ENCODE data around the gene MAP4K4.

Gene MAP4K4

GRCh38 chr2:101869527-101869926, 172.0 kb downstream of the MAP4K4 start:
- Histone ChIP-seq H3K9me3 (ENCODE audit: insufficient read depth, low read length) (no peaks in the 10 kb centered on the region), H3K27ac (ENCODE audit: low read length) (no peak overlapping the region), H3K4me3 (ENCODE audit: low read length) (no peak overlapping the region), H3K4me1 (ENCODE audit: low read length) (no peaks in the 10 kb centered on the region), H3K4me2 (ENCODE audit: low read length) (no peak overlapping the region), H3K36me3 (replicated peaks; ENCODE audit: low read depth, low read length) (peaks cover 85% of the 10 kb centered on the region), H2AFZ (ENCODE audit: low read depth, low read length) (no peak overlapping the region), H3K9ac (ENCODE audit: low read length) (no peak overlapping the region), H3K79me2 (ENCODE audit: low read length) (no peaks in the 10 kb centered on the region), H3K27me3 (ENCODE audit: low read depth, low read length) (no peaks in the 10 kb centered on the region), H4K20me1 (ENCODE audit: insufficient read depth, low read length) (no peaks in the 10 kb centered on the region)
- TF ChIP-seq EZH2phosphoT487 (IDR thresholded peaks at IDR 0.05; ENCODE audit: low read depth) (no peak), CTCF (IDR thresholded peaks at IDR 0.05; ENCODE audit: low read depth, low read length) (no peak)

GRCh38 chr2:101870444-101870843, 172.9 kb downstream of the MAP4K4 start:
- Histone ChIP-seq H4K20me1 (ENCODE audit: insufficient read depth, low read length) (no peaks in the 10 kb centered on the region), H3K27ac (ENCODE audit: low read length) (no peak overlapping the region), H3K9ac (ENCODE audit: low read length) (no peak overlapping the region), H3K4me1 (ENCODE audit: low read length) (no peaks in the 10 kb centered on the region), H3K36me3 (replicated peaks; ENCODE audit: low read depth, low read length) (peaks cover 86% of the 10 kb centered on the region), H3K79me2 (ENCODE audit: low read length) (no peaks in the 10 kb centered on the region), H3K4me2 (ENCODE audit: low read length) (no peak overlapping the region), H3K27me3 (ENCODE audit: low read depth, low read length) (no peaks in the 10 kb centered on the region), H3K9me3 (ENCODE audit: insufficient read depth, low read length) (no peaks in the 10 kb centered on the region), H3K4me3 (ENCODE audit: low read length) (no peak overlapping the region), H2AFZ (ENCODE audit: low read depth, low read length) (no peak overlapping the region)
- TF ChIP-seq CTCF (IDR thresholded peaks at IDR 0.05; ENCODE audit: low read depth, low read length) (no peak), EZH2phosphoT487 (IDR thresholded peaks at IDR 0.05; ENCODE audit: low read depth) (no peak)

DNA sequence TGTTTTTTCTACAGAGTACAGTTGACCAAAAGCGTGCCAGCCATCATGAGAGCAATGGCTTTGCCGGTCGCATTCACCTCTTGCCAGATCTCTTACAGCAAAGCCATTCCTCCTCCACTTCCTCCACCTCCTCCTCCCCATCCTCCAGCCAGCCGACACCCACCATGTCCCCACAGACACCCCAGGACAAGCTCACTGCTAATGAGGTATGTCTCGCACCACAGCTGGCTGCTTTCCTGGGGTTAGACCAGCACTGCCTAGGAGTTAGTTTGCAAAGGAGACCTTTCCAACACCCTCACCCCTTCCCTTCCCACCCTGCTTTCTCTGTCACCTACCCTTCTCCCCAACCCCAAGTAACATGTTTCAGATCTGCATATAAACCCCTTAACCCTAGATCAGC, 174.0 kb downstream of the MAP4K4 start:
- Histone ChIP-seq H3K36me3 (replicated peaks; ENCODE audit: low read depth, low read length) (peaks cover 85% of the 10 kb centered on the region), H3K79me2 (ENCODE audit: low read length) (no peaks in the 10 kb centered on the region)

GRCh38 chr2:101872480-101872879, 175.0 kb downstream of the MAP4K4 start:
- H3K4me2 ChIP-seq (ENCODE audit: low read length): no peak overlapping the region

More for the DNA sequence above, 174.0 kb downstream of the MAP4K4 start:
- Histone ChIP-seq H3K4me3 (ENCODE audit: low read length) (no peak overlapping the region), H3K4me1 (ENCODE audit: low read length) (no peaks in the 10 kb centered on the region), H3K27me3 (ENCODE audit: low read depth, low read length) (no peaks in the 10 kb centered on the region), H4K20me1 (ENCODE audit: insufficient read depth, low read length) (no peaks in the 10 kb centered on the region), H3K9ac (ENCODE audit: low read length) (no peak overlapping the region), H3K9me3 (ENCODE audit: insufficient read depth, low read length) (no peaks in the 10 kb centered on the region), H3K4me2 (ENCODE audit: low read length) (no peak overlapping the region), H3K27ac (ENCODE audit: low read length) (no peak overlapping the region), H2AFZ (ENCODE audit: low read depth, low read length) (no peak overlapping the region)
- no peak for TF ChIP-seq EZH2phosphoT487 (IDR thresholded peaks at IDR 0.05; ENCODE audit: low read depth)
- no peak for TF ChIP-seq CTCF (IDR thresholded peaks at IDR 0.05; ENCODE audit: low read depth, low read length)

More at GRCh38 chr2:101872480-101872879, 175.0 kb downstream of the MAP4K4 start:
- no peaks in the 10 kb centered on the region for H3K27me3 ChIP-seq (ENCODE audit: low read depth, low read length)
- no peaks in the 10 kb centered on the region for H3K9me3 ChIP-seq (ENCODE audit: insufficient read depth, low read length)
- no peaks in the 10 kb centered on the region for H3K79me2 ChIP-seq (ENCODE audit: low read length)
- no peak overlapping the region for H3K4me3 ChIP-seq (ENCODE audit: low read length)
- H3K9ac ChIP-seq (ENCODE audit: low read length): no peak overlapping the region
- H3K36me3 ChIP-seq (replicated peaks; ENCODE audit: low read depth, low read length): peaks cover 82% of the 10 kb centered on the region
- H3K27ac ChIP-seq (ENCODE audit: low read length): no peak overlapping the region
- H3K4me1 ChIP-seq (ENCODE audit: low read length): no peaks in the 10 kb centered on the region
- H4K20me1 ChIP-seq (ENCODE audit: insufficient read depth, low read length): no peaks in the 10 kb centered on the region
- H2AFZ ChIP-seq (ENCODE audit: low read depth, low read length): no peak overlapping the region
- TF ChIP-seq EZH2phosphoT487 (IDR thresholded peaks at IDR 0.05; ENCODE audit: low read depth): no peak
- no peak for TF ChIP-seq CTCF (IDR thresholded peaks at IDR 0.05; ENCODE audit: low read depth, low read length)
